BE2C (cell line): ENCODE measurements around the gene SCO1.

ENCODE experiments used
- DNase-seq: peaks from one replicate; pipeline ENCODE4 v3.0.0-alpha.2; 2020
- H3K27me3 ChIP-seq: fragments of 250-450 bp; sonication (Bioruptor Pico); 2 replicates; pipeline ENCODE4 v1.5.1; 2020; ENCODE audit warnings: mild to moderate bottlenecking
- H3K36me3 ChIP-seq: fragments of 250-450 bp; sonication (Bioruptor Pico); 2 replicates; pipeline ENCODE4 v1.5.1; 2020; ENCODE audit warnings: mild to moderate bottlenecking
- H3K4me1 ChIP-seq: fragments of 250-450 bp; sonication (Bioruptor Pico); 2 replicates; pipeline ENCODE4 v1.5.1; 2020
- H3K4me3 ChIP-seq: 2 replicates; pipeline ENCODE4 v1.5.1; 2011; ENCODE audit warnings: low read depth, low read length
- H3K9me3 ChIP-seq: fragments of 250-450 bp; sonication (Bioruptor Pico); 2 replicates; pipeline ENCODE4 v1.5.1; 2020
- TF ChIP-seq, protein P1 (sequence below): IDR thresholded peaks from 2 replicates; pipeline ENCODE4 v1.5.1; 2012; ENCODE audit warnings: mild to moderate bottlenecking, low read depth, low read length

SCO1 gene

DNA sequence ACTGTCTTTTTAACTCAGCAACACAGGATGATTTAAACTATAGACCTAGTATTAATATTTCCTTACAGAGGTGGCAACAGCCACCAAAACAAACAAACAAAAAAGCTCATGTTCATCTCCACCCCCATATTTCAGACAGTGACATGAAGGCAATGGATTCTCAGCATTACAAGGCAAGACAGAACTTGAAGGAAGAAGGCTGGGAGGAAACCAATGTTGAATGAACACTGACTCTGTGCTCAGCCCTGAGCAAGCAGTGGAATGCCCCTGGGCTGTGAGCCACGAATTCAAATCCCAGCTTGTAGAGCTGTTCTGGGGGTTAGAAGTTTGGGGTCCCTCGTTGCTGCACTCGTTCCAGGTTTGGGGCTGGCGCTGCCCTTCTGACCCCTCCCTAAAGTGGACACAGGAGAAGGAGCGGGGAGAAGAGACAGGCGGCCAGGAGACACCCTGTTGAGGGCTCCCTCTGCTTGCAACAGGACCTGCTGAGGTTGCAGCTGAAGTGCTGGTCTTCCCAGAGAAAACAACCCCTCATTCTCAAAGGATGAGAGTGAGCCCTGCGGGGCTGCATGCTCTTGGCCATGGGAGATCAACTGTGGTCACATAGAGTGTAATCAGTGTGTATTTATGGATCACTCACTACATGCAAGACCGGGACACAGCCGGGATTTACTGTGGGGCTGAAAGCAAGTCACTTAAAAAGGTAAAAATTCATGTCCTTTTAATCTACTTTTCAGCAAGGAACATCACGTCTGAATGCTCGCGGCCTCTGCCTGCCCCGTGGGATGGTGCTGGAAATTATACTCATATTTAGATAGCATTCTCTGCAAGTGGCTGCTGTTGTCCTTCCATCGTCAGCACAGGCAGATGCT, 74.5 kb downstream of the SCO1 start:
- DNase-seq, result no peak
- TF ChIP-seq, protein P1, sequence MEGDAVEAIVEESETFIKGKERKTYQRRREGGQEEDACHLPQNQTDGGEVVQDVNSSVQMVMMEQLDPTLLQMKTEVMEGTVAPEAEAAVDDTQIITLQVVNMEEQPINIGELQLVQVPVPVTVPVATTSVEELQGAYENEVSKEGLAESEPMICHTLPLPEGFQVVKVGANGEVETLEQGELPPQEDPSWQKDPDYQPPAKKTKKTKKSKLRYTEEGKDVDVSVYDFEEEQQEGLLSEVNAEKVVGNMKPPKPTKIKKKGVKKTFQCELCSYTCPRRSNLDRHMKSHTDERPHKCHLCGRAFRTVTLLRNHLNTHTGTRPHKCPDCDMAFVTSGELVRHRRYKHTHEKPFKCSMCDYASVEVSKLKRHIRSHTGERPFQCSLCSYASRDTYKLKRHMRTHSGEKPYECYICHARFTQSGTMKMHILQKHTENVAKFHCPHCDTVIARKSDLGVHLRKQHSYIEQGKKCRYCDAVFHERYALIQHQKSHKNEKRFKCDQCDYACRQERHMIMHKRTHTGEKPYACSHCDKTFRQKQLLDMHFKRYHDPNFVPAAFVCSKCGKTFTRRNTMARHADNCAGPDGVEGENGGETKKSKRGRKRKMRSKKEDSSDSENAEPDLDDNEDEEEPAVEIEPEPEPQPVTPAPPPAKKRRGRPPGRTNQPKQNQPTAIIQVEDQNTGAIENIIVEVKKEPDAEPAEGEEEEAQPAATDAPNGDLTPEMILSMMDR, result no peak
- Histone ChIP-seq H3K9me3 (no peaks in the 10 kb centered on the region), H3K36me3 (no peaks in the 10 kb centered on the region), H3K4me1 (no peaks in the 10 kb centered on the region), H3K4me3 (no peak overlapping the region), H3K27me3 (no peaks in the 10 kb centered on the region)
